Karpas-422 (cell line): ENCODE measurements around the gene MLANA. TPM values are rescaled to one million over a fixed set of nuclear protein-coding genes. Genes with fewer than 3 reads are reported as not detected.
A peak's percentile ranks its signal among the peaks of the same experiment; 100 is the strongest.

ENCODE experiments used
- DNase-seq: peaks from one replicate; pipeline ENCODE4 v3.0.0-alpha.2; 2015
- H2AFZ ChIP-seq: fragments of 200-600 bp; sonication (generic); 2 replicates; pipeline ENCODE4 v1.6.1; 2014; ENCODE audit warnings: antibody characterized with exemption, low read length, mixed read lengths
- H3K27ac ChIP-seq: fragments of 200-600 bp; sonication (generic); 2 replicates; pipeline ENCODE4 v1.5.1; 2014; ENCODE audit warnings: mild to moderate bottlenecking, low read length, moderate library complexity
- H3K27me3 ChIP-seq: fragments of 200-600 bp; sonication (generic); 2 replicates; pipeline ENCODE4 v1.6.1; 2014; ENCODE audit warnings: low read length, mixed read lengths
- H3K36me3 ChIP-seq: fragments of 200-600 bp; sonication (generic); 2 replicates; pipeline ENCODE4 v1.6.1; 2014; ENCODE audit warnings: low read length, mixed read lengths; ENCODE audit not compliant: insufficient read depth
- H3K4me1 ChIP-seq: fragments of 200-600 bp; sonication (generic); 2 replicates; pipeline ENCODE4 v1.6.1; 2014; ENCODE audit warnings: mild to moderate bottlenecking, low read length, mixed read lengths
- H3K4me2 ChIP-seq: fragments of 200-600 bp; sonication (generic); 2 replicates; pipeline ENCODE4 v1.6.1; 2014; ENCODE audit warnings: low read length, low read depth, mild to moderate bottlenecking; ENCODE audit not compliant: poor library complexity, severe bottlenecking
- H3K4me3 ChIP-seq: fragments of 200-600 bp; sonication (generic); 2 replicates; pipeline ENCODE4 v1.5.1; 2014; ENCODE audit warnings: mild to moderate bottlenecking, antibody characterized with exemption, low read length, mixed read lengths
- H3K79me2 ChIP-seq: fragments of 200-600 bp; sonication (generic); 2 replicates; pipeline ENCODE4 v1.6.1; 2014; ENCODE audit warnings: mild to moderate bottlenecking, low read length, mixed read lengths
- H3K9ac ChIP-seq: fragments of 200-600 bp; sonication (generic); 2 replicates; pipeline ENCODE4 v1.6.0; 2014; ENCODE audit warnings: low read length
- H3K9me2 ChIP-seq: fragments of 200-600 bp; sonication (generic), shearing (Covaris generic); replicated peaks from 2 replicates; pipeline ENCODE4 v1.6.0; 2014; ENCODE audit warnings: mild to moderate bottlenecking, low read length, moderate library complexity; ENCODE audit not compliant: insufficient read depth
- H3K9me3 ChIP-seq: fragments of 300-700, 200-600 bp; sonication (generic); 2 replicates; pipeline ENCODE4 v1.6.1; 2014; ENCODE audit warnings: low read length, mixed read lengths
- H4K20me1 ChIP-seq: fragments of 200-600 bp; sonication (generic); 2 replicates; pipeline ENCODE4 v1.6.1; 2014; ENCODE audit warnings: mild to moderate bottlenecking, antibody characterized with exemption, low read length, low read depth; ENCODE audit not compliant: insufficient read depth
- total RNA-seq: library from RNA; depleted of rRNA; stranded (reverse); fragments of >200 nt; shearing (Covaris generic); gene quantifications from 2 replicates; pipeline ENCODE4 v1.2.3, GENCODE V29; 2014; ENCODE audit warnings: low replicate concordance

Gene MLANA
- total RNA-seq, 1 experiment from 2014 or later: not detected

DNA sequence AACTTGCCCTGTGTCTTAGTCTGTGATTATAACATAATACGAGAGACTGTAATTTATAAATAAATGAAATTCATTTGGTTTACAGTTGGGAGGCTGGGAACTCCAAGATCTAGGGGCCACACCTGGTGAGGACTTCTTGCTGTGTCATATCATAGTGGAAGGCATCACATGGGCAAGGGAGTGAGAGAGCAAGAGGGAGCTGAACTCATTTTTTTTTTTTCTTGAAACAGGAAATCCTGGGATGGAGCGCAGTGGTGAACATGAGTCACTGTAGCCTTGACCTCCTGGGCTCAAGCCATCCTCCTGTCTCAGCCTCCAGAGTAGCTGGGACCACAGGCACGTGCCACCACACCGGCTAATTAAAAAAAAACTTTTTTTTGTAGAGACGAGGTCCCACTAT lies 7.2 kb downstream of the MLANA start:
- H3K9me2 ChIP-seq: no peaks in the 10 kb centered on the region
- H3K4me1 ChIP-seq: no peaks in the 10 kb centered on the region

DNA sequence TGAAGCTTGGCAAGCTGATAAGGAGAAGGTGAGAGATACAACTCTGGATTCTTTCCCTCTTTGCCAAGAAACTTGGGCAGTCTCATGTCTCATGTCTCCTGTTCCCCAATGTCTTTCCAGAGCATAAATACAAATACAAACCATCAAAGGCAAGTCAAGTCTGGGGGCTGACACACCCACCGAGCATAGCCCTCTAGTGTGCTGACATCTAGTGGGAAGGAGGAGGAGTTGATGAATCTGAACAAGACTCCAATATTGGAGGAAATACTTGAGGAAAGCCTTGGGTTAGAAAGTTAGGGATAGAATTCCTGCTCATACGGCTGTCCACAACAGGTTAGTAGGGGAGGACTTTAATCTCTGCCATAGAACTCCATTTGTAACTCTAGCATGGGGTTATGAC lies 8.6 kb downstream of the MLANA start:
- Histone ChIP-seq H3K9ac (no peak overlapping the region), H4K20me1 (no peaks in the 10 kb centered on the region), H3K4me2 (no peak overlapping the region), H3K27me3 (no peaks in the 10 kb centered on the region), H3K4me1 (no peaks in the 10 kb centered on the region), H3K9me2 (no peaks in the 10 kb centered on the region), H3K4me3 (no peak overlapping the region), H3K79me2 (no peaks in the 10 kb centered on the region), H2AFZ (no peak overlapping the region), H3K9me3 (no peaks in the 10 kb centered on the region), H3K36me3 (no peaks in the 10 kb centered on the region), H3K27ac (no peak overlapping the region)
- no peak for DNase-seq

More for the DNA sequence above, 7.2 kb downstream of the MLANA start:
- Histone ChIP-seq H3K4me2 (no peak overlapping the region), H3K4me3 (no peak overlapping the region), H4K20me1 (no peaks in the 10 kb centered on the region), H3K27me3 (no peaks in the 10 kb centered on the region), H3K27ac (no peak overlapping the region), H3K36me3 (no peaks in the 10 kb centered on the region), H3K9ac (no peak overlapping the region), H3K79me2 (no peaks in the 10 kb centered on the region), H2AFZ (no peak overlapping the region), H3K9me3 (no peaks in the 10 kb centered on the region)
- no peak for DNase-seq

DNA sequence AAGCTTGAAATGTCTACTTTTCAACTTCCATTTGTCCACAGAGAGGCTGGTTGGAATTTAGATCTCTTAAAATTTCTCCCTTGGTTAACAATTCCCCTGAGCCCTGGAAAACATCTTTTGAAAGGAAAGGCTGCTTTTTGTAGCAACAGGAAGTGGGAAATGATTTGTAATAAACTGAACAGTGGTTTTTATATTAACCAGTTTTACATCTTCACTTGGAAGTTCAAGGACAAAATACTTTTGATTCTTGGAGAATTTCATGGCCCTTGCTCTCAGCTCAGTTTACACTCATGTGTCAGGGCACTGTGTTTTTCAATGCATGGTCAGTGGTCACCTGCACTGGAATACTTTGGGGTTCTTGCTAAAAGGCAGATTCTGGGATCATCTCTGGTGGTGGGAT lies 9.9 kb downstream of the MLANA start:
- Histone ChIP-seq H3K9ac (no peak overlapping the region), H3K36me3 (peaks cover 3% of the 10 kb centered on the region; the same call in 1 of the 2 replicates), H4K20me1 (no peaks in the 10 kb centered on the region), H3K79me2 (no peaks in the 10 kb centered on the region), H3K27me3 (no peaks in the 10 kb centered on the region), H3K4me2 (no peak overlapping the region), H3K27ac (no peak overlapping the region), H3K4me3 (no peak overlapping the region), H3K4me1 (no peaks in the 10 kb centered on the region), H3K9me2 (no peaks in the 10 kb centered on the region), H2AFZ (no peak overlapping the region), H3K9me3 (no peaks in the 10 kb centered on the region)
- DNase-seq: no peak

DNA sequence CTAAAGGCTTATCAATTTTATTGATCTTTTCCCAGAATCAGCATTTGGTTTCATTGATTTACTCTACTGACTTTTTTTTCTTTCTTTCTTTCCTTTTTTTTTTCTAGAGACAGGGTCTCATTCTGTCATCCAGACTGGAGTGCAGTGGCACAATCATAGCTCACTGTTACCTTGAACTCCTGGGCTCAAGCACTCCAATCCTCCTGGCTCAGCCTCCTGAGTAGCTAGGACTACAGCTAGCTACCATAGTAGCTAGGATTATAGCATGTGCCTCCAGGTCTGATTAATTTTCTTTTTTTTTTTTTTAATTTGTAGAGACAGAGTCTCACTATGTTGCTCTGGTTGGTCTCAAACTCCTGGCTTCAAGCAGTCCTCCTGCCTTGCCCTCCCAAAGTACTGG lies 11.7 kb downstream of the MLANA start:
- H4K20me1 ChIP-seq: no peaks in the 10 kb centered on the region
- no peak overlapping the region for H3K4me2 ChIP-seq
- no peaks in the 10 kb centered on the region for H3K79me2 ChIP-seq
- H3K9me3 ChIP-seq: no peaks in the 10 kb centered on the region
- no peak overlapping the region for H2AFZ ChIP-seq
- no peaks in the 10 kb centered on the region for H3K9me2 ChIP-seq
- no peak overlapping the region for H3K27ac ChIP-seq
- peaks cover 5% of the 10 kb centered on the region; the same call in 1 of the 2 replicates for H3K36me3 ChIP-seq
- no peaks in the 10 kb centered on the region for H3K27me3 ChIP-seq
- no peak overlapping the region for H3K9ac ChIP-seq
- H3K4me1 ChIP-seq: no peaks in the 10 kb centered on the region
- H3K4me3 ChIP-seq: no peak overlapping the region
- no peak for DNase-seq

DNA sequence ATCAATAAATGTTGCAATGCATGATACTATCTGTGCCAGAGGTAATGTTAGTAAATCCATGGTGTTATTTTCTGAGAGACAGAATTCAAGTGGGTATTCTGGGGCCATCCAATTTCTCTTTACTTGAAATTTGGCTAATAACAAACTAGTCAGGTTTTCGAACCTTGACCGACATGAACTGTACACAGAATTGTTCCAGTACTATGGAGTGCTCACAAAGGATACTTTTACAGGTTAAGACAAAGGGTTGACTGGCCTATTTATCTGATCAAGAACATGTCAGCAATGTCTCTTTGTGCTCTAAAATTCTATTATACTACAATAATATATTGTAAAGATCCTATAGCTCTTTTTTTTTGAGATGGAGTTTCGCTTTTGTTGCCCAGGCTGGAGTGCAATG lies 18.2 kb downstream of the MLANA start:
- H3K36me3 ChIP-seq: peaks cover 5% of the 10 kb centered on the region; the same call in 1 of the 2 replicates
- H3K27ac ChIP-seq: no peak overlapping the region
- no peak for DNase-seq
- no peak overlapping the region for H3K4me2 ChIP-seq
- no peaks in the 10 kb centered on the region for H3K9me2 ChIP-seq
- no peak overlapping the region for H3K9ac ChIP-seq
- no peaks in the 10 kb centered on the region for H3K9me3 ChIP-seq
- H2AFZ ChIP-seq: no peak overlapping the region
- no peaks in the 10 kb centered on the region for H3K27me3 ChIP-seq
- H3K79me2 ChIP-seq: no peaks in the 10 kb centered on the region
- H4K20me1 ChIP-seq: no peaks in the 10 kb centered on the region
- no peaks in the 10 kb centered on the region for H3K4me1 ChIP-seq
- H3K4me3 ChIP-seq: no peak overlapping the region

DNA sequence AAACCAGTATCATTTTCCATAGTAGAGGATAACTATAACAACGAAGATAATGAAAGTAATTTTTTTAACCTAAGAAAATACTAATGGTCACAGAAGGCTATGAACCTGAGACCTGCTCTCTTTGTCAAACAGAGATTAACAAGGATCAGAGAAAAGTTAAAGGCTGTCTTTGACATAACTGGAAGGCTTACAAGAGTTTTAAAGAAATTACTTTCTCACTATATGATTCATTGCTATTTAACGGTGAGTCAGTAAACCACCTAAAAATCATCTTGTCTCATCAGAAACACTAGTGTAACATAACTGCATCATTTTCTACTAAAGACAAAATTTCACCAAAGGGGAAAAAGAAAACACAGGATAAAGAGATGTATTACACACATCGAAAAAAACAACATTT lies 19.3 kb downstream of the MLANA start:
- Histone ChIP-seq H4K20me1 (no peaks in the 10 kb centered on the region), H3K4me3 (no peak overlapping the region), H3K4me2 (no peak overlapping the region), H3K4me1 (no peaks in the 10 kb centered on the region), H2AFZ (no peak overlapping the region), H3K9ac (no peak overlapping the region), H3K36me3 (peaks cover 5% of the 10 kb centered on the region; the same call in 1 of the 2 replicates), H3K27me3 (no peaks in the 10 kb centered on the region), H3K9me3 (no peaks in the 10 kb centered on the region), H3K79me2 (no peaks in the 10 kb centered on the region), H3K9me2 (no peaks in the 10 kb centered on the region), H3K27ac (no peak overlapping the region)
- DNase-seq: no peak

DNA sequence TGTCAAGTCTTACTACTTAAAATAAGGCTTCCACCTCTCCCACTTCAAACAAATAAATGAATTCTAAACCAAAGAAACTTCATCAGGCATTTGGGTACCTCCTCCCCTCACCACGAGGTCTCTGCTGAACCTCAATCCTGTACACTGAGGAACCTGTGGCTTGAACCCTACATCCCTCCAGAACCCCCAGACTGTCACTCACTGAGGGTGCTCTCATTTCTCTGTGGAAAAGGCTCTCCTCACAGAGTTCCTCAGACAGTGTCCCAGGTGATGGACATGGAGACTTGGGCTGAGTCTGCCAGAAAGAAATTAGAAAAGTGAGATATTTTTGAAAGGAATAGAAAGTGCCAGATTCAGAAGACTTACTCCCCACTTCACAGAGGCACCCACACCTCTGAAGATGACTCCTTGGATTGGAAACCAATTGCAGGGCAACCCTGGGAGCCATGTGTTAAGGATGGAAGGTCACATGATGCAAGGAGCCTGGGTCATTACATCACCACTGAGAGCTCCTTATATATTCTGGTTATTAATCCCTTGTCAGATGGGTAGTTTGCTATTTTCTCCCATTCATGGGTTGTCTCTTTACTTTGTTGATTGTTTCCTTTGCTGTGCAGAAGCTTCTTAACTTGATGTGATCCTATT lies 19.8 kb downstream of the MLANA start:
- no peak for DNase-seq
- peaks cover 3% of the 10 kb centered on the region; the same call in 1 of the 2 replicates for H3K36me3 ChIP-seq
- H3K4me2 ChIP-seq: no peak overlapping the region
- H3K9ac ChIP-seq: no peak overlapping the region
- H3K27me3 ChIP-seq: no peaks in the 10 kb centered on the region
- H2AFZ ChIP-seq: no peak overlapping the region
- no peaks in the 10 kb centered on the region for H3K79me2 ChIP-seq
- no peak overlapping the region for H3K4me3 ChIP-seq
- no peaks in the 10 kb centered on the region for H3K9me2 ChIP-seq
- H3K4me1 ChIP-seq: no peaks in the 10 kb centered on the region
- peak overlapping the region; percentile 71; the same call in 1 of the 2 replicates for H3K27ac ChIP-seq
- no peaks in the 10 kb centered on the region for H4K20me1 ChIP-seq
- no peaks in the 10 kb centered on the region for H3K9me3 ChIP-seq

DNA sequence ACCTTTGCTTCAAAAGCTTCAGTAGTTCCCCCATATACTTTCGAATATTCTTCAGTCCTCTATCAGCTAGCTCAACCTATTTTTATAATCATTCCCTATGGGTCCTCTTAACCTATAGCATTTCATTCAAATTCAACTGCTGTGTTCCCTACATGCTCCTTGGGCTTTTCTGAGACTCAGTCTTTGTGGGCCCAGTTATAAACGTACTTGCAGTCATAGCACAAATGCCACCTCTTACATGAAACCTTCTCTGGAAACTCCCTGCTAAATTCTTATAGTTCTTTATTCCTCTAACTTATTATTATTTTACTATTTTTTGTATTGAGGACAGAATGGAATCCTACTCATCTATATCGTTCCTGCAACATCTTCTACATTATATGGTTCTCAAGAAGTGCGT lies 24.7 kb downstream of the MLANA start:
- no peak overlapping the region for H3K27ac ChIP-seq
- H3K9me2 ChIP-seq: no peaks in the 10 kb centered on the region
- no peak overlapping the region for H2AFZ ChIP-seq

More for the DNA sequence above, 24.7 kb downstream of the MLANA start:
- Histone ChIP-seq H3K4me3 (no peak overlapping the region), H3K9me3 (no peaks in the 10 kb centered on the region), H3K36me3 (no peaks in the 10 kb centered on the region), H4K20me1 (no peaks in the 10 kb centered on the region), H3K4me1 (no peaks in the 10 kb centered on the region), H3K79me2 (no peaks in the 10 kb centered on the region; the same call in 1 of the 2 replicates), H3K9ac (no peak overlapping the region), H3K4me2 (no peak overlapping the region), H3K27me3 (no peaks in the 10 kb centered on the region)
- no peak for DNase-seq
